T-helper 1 cell treated with Interleukin-12 subunit alpha and Interleukin-12 subunit beta and Interleukin-4 antibody, amounts not matched to agents 30 μg/mL and 1 μg/mL, for 36 hours (primary cell): ENCODE results near the gene CLEC16A.

Experiments
- H3K27ac Mint-ChIP-seq: one replicate; pipeline ENCODE4 v1.8.0; 2021; ENCODE audit warnings: mild to moderate bottlenecking, mixed read lengths
- H3K27me3 Mint-ChIP-seq: one replicate; pipeline ENCODE4 v1.8.0; 2021; ENCODE audit warnings: low read depth, mixed read lengths
- H3K36me3 Mint-ChIP-seq: one replicate; pipeline ENCODE4 v1.8.0; 2021; ENCODE audit warnings: low read depth, mixed read lengths
- H3K4me1 Mint-ChIP-seq: one replicate; pipeline ENCODE4 v1.8.0; 2021; ENCODE audit warnings: low read depth, mixed read lengths
- H3K4me3 Mint-ChIP-seq: one replicate; pipeline ENCODE4 v1.8.0; 2021; ENCODE audit warnings: mild to moderate bottlenecking, moderate library complexity, mixed read lengths
- H3K9me3 Mint-ChIP-seq: one replicate; pipeline ENCODE4 v1.8.0; 2021; ENCODE audit warnings: mixed read lengths

CLEC16A gene

GRCh38 chr16:11179574-11179973 lies 235.2 kb downstream of the CLEC16A start:
- peaks cover 55% of the 10 kb centered on the region for H3K4me1 Mint-ChIP-seq
- peaks cover 39% of the 10 kb centered on the region for H3K36me3 Mint-ChIP-seq
- H3K4me3 Mint-ChIP-seq = no peak overlapping the region
- H3K27me3 Mint-ChIP-seq = no peaks in the 10 kb centered on the region
- H3K27ac Mint-ChIP-seq = no peak overlapping the region
- H3K9me3 Mint-ChIP-seq = no peaks in the 10 kb centered on the region

GRCh38 chr16:11180489-11180888 lies 236.1 kb downstream of the CLEC16A start:
- Mint-ChIP-seq H3K9me3 (no peaks in the 10 kb centered on the region), H3K27ac (peak overlapping the region; percentile 80), H3K27me3 (no peaks in the 10 kb centered on the region), H3K36me3 (peaks cover 32% of the 10 kb centered on the region), H3K4me3 (peak overlapping the region; percentile 46), H3K4me1 (peaks cover 49% of the 10 kb centered on the region)

GRCh38 chr16:11181242-11181898 lies 237.0 kb downstream of the CLEC16A start:
- no peak overlapping the region for H3K4me3 Mint-ChIP-seq
- peak overlapping the region; percentile 74 for H3K27ac Mint-ChIP-seq
- H3K4me1 Mint-ChIP-seq = peaks cover 41% of the 10 kb centered on the region
- H3K36me3 Mint-ChIP-seq = peaks cover 32% of the 10 kb centered on the region
- H3K9me3 Mint-ChIP-seq = no peaks in the 10 kb centered on the region
- H3K27me3 Mint-ChIP-seq = no peaks in the 10 kb centered on the region

GRCh38 chr16:11181899-11182279 lies 237.5 kb downstream of the CLEC16A start:
- H3K27me3 Mint-ChIP-seq = no peaks in the 10 kb centered on the region
- peaks cover 29% of the 10 kb centered on the region for H3K36me3 Mint-ChIP-seq
- H3K4me1 Mint-ChIP-seq = peaks cover 36% of the 10 kb centered on the region
- no peak overlapping the region for H3K4me3 Mint-ChIP-seq
- peak overlapping the region; percentile 74 for H3K27ac Mint-ChIP-seq
- no peaks in the 10 kb centered on the region for H3K9me3 Mint-ChIP-seq

- peaks cover 29% of the 10 kb centered on the region for H3K36me3 Mint-ChIP-seq
- no peak overlapping the region for H3K27ac Mint-ChIP-seq
- peaks cover 34% of the 10 kb centered on the region for H3K4me1 Mint-ChIP-seq
- no peaks in the 10 kb centered on the region for H3K9me3 Mint-ChIP-seq
- H3K4me3 Mint-ChIP-seq = no peak overlapping the region
- H3K27me3 Mint-ChIP-seq = no peaks in the 10 kb centered on the region
Observed at GRCh38 chr16:11182411-11182810, 238.0 kb downstream of the CLEC16A start.

GRCh38 chr16:11183035-11183812 lies 238.9 kb downstream of the CLEC16A start:
- Mint-ChIP-seq H3K27ac (peak overlapping the region; percentile 31), H3K36me3 (peaks cover 29% of the 10 kb centered on the region), H3K4me1 (peaks cover 34% of the 10 kb centered on the region), H3K27me3 (no peaks in the 10 kb centered on the region), H3K9me3 (no peaks in the 10 kb centered on the region), H3K4me3 (no peak overlapping the region)

- H3K27me3 Mint-ChIP-seq = no peaks in the 10 kb centered on the region
- H3K4me1 Mint-ChIP-seq = peaks cover 31% of the 10 kb centered on the region
- no peaks in the 10 kb centered on the region for H3K9me3 Mint-ChIP-seq
- H3K36me3 Mint-ChIP-seq = peaks cover 25% of the 10 kb centered on the region
- no peak overlapping the region for H3K4me3 Mint-ChIP-seq
- peak overlapping the region; percentile 31 for H3K27ac Mint-ChIP-seq
Observed at GRCh38 chr16:11183951-11184350, 239.6 kb downstream of the CLEC16A start.

GRCh38 chr16:11187522-11188023 lies 243.2 kb downstream of the CLEC16A start:
- peaks cover 18% of the 10 kb centered on the region for H3K4me1 Mint-ChIP-seq
- no peak overlapping the region for H3K27ac Mint-ChIP-seq
- H3K27me3 Mint-ChIP-seq = no peaks in the 10 kb centered on the region
- H3K36me3 Mint-ChIP-seq = peaks cover 13% of the 10 kb centered on the region
- no peak overlapping the region for H3K4me3 Mint-ChIP-seq
- no peaks in the 10 kb centered on the region for H3K9me3 Mint-ChIP-seq

- H3K9me3 Mint-ChIP-seq = no peaks in the 10 kb centered on the region
- no peak overlapping the region for H3K4me3 Mint-ChIP-seq
- no peak overlapping the region for H3K27ac Mint-ChIP-seq
- peaks cover 12% of the 10 kb centered on the region for H3K36me3 Mint-ChIP-seq
- H3K4me1 Mint-ChIP-seq = peaks cover 24% of the 10 kb centered on the region
- H3K27me3 Mint-ChIP-seq = no peaks in the 10 kb centered on the region
Observed at GRCh38 chr16:11188801-11189740, 244.7 kb downstream of the CLEC16A start.

- Mint-ChIP-seq H3K27ac (peak overlapping the region; percentile 4), H3K4me3 (no peak overlapping the region), H3K9me3 (peaks cover under 1% of the 10 kb centered on the region), H3K4me1 (peaks cover 32% of the 10 kb centered on the region), H3K36me3 (peaks cover 8% of the 10 kb centered on the region), H3K27me3 (no peaks in the 10 kb centered on the region)
Observed at GRCh38 chr16:11190588-11191560, 246.5 kb downstream of the CLEC16A start.

GRCh38 chr16:11191665-11192064 lies 247.3 kb downstream of the CLEC16A start:
- peak overlapping the region; percentile 23 for H3K27ac Mint-ChIP-seq
- peak overlapping the region; percentile 19 for H3K4me3 Mint-ChIP-seq
- H3K4me1 Mint-ChIP-seq = peaks cover 37% of the 10 kb centered on the region
- peaks cover 4% of the 10 kb centered on the region for H3K9me3 Mint-ChIP-seq
- H3K27me3 Mint-ChIP-seq = no peaks in the 10 kb centered on the region
- H3K36me3 Mint-ChIP-seq = peaks cover 14% of the 10 kb centered on the region

- peak overlapping the region; percentile 27 for H3K27ac Mint-ChIP-seq
- H3K4me1 Mint-ChIP-seq = peaks cover 47% of the 10 kb centered on the region
- peaks cover 17% of the 10 kb centered on the region for H3K36me3 Mint-ChIP-seq
- peaks cover 4% of the 10 kb centered on the region for H3K9me3 Mint-ChIP-seq
- H3K4me3 Mint-ChIP-seq = peak overlapping the region; percentile 26
- no peaks in the 10 kb centered on the region for H3K27me3 Mint-ChIP-seq
Observed at GRCh38 chr16:11193494-11193893, 249.1 kb downstream of the CLEC16A start.

- H3K4me3 Mint-ChIP-seq = peak overlapping the region; percentile 15
- H3K36me3 Mint-ChIP-seq = peaks cover 17% of the 10 kb centered on the region
- peak overlapping the region; percentile 87 for H3K27ac Mint-ChIP-seq
- H3K9me3 Mint-ChIP-seq = peaks cover 4% of the 10 kb centered on the region
- H3K4me1 Mint-ChIP-seq = peaks cover 55% of the 10 kb centered on the region
- H3K27me3 Mint-ChIP-seq = no peaks in the 10 kb centered on the region
Observed at GRCh38 chr16:11194913-11195312, 250.5 kb downstream of the CLEC16A start.
